A673 (cell line): ENCODE results near the gene BCL2L1. TPM values are rescaled to one million over a fixed set of nuclear protein-coding genes. Genes with fewer than 3 reads are reported as not detected.
A peak's percentile ranks its signal among the peaks of the same experiment; 100 is the strongest.
"Not testable (repeated sequence)": the region's sequence is repeated elsewhere in the genome, so short reads cannot be mapped to it uniquely, and the experiment has no call there.

Source experiments
- BruUV-seq: library from RNA; stranded (reverse); fragments of 400-500 nt; replicated peaks from 2 replicates; lab custom pipeline; 2021; lab: Mats Ljungman, UMichigan
- CTCF ChIA-PET: fragments of 300-600 bp; sonication (Branson Sonifier 250); formaldehyde crosslinking; loops from one replicate; lab custom pipeline; 2022; ENCODE audit warnings: antibody characterized with exemption; lab: Charles Lee
- POLR2A ChIA-PET: fragments of 300-600 bp; sonication (Branson Sonifier 250); formaldehyde crosslinking; loops from one replicate; lab custom pipeline; 2022; ENCODE audit warnings: antibody characterized with exemption; ENCODE audit not compliant: low non-redundant PET; lab: Charles Lee
- DNase-seq: peaks from one replicate; pipeline ENCODE4 v3.0.0-alpha.2; 2015; ENCODE audit warnings: low spot score
- H3K27ac ChIP-seq: fragments of 200-600 bp; sonication (generic); 2 replicates; pipeline ENCODE4 v1.5.1; 2016; ENCODE audit warnings: mixed run types, low read depth, mild to moderate bottlenecking, mixed read lengths, antibody characterized with exemption, low read length; ENCODE audit not compliant: poor library complexity, severe bottlenecking
- H3K27me3 ChIP-seq: fragments of 200-600 bp; sonication (generic); replicated peaks from 2 replicates; pipeline ENCODE4 v1.6.1; 2017; ENCODE audit warnings: mixed run types, low read depth, mild to moderate bottlenecking, mixed read lengths, antibody characterized with exemption, low read length; ENCODE audit not compliant: insufficient read depth, poor library complexity
- H3K36me3 ChIP-seq: fragments of 200-600 bp; sonication (generic); 2 replicates; pipeline ENCODE4 v1.6.1; 2016; ENCODE audit warnings: mixed run types, mild to moderate bottlenecking, mixed read lengths, antibody characterized with exemption, low read length; ENCODE audit not compliant: insufficient read depth, poor library complexity, severe bottlenecking
- H3K4me1 ChIP-seq: fragments of 200-600 bp; sonication (generic); 2 replicates; pipeline ENCODE4 v1.6.1; 2017; ENCODE audit warnings: mixed run types, mild to moderate bottlenecking, mixed read lengths, antibody characterized with exemption, low read length; ENCODE audit not compliant: insufficient read depth, poor library complexity, severe bottlenecking
- H3K4me3 ChIP-seq: fragments of 200-600 bp; sonication (generic); 2 replicates; pipeline ENCODE4 v1.5.1; 2016; ENCODE audit warnings: low read depth, mixed run types, mild to moderate bottlenecking, mixed read lengths, low read length; ENCODE audit not compliant: poor library complexity, severe bottlenecking
- H3K9me3 ChIP-seq: fragments of 200-600 bp; sonication (generic); 2 replicates; pipeline ENCODE4 v1.6.1; 2016; ENCODE audit warnings: mixed run types, low read depth, mild to moderate bottlenecking, mixed read lengths, antibody characterized with exemption, low read length; ENCODE audit not compliant: poor library complexity, severe bottlenecking
- EZH2 ChIP-seq: fragments of 200-600 bp; sonication (generic); IDR thresholded peaks from 2 replicates; pipeline ENCODE4 v1.6.1; 2017; ENCODE audit warnings: borderline replicate concordance, low read depth, mild to moderate bottlenecking, mixed read lengths, antibody characterized with exemption, low read length; ENCODE audit not compliant: poor library complexity, severe bottlenecking
- intact Hi-C: fragments of 100-400 bp; cut with micrococcal nuclease; formaldehyde crosslinking; loops from one replicate; pipeline ENCODE4 v1.10.0; 2022; ENCODE audit not compliant: unreplicated experiment
- total RNA-seq: library from RNA; stranded (reverse); gene quantifications from 2 replicates; pipeline ENCODE4 v1.2.3, GENCODE V29; 2021
- TF ChIP-seq, protein P1 (sequence below): fragments of 300-800, 200-600 bp; sonication (generic); conservative IDR thresholded peaks from 2 replicates; pipeline ENCODE4 v1.5.1; 2017; ENCODE audit warnings: low read depth, mild to moderate bottlenecking, antibody characterized with exemption, low read length, moderate library complexity, mixed read lengths

Gene BCL2L1
- total RNA-seq, 1 experiment from 2014 or later, result 47.8 TPM

DNA sequence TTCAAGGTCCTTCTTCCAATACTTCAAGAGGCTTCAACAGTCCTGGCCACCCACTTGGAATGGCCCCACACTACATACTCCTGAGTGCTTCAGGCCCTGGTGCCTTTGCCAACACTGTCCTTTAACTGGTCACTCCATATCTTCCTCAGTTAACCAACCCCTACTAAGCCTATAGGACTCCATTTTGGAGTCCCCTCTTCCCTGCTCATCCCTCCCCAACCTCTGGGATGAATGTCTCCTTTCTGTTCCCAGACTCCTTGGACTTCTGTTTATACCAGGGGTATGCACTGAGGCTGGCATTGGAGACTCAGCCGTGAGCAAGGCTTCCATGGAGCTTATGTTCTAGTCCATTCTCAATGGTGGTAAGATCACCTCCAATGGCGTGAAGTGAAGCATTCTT, 51.3 kb downstream of the BCL2L1 start:
- H3K9me3 ChIP-seq, result no peaks in the 10 kb centered on the region
- no peaks in the 10 kb centered on the region for H3K36me3 ChIP-seq
- no peak for DNase-seq
- no peak overlapping the region for H3K27ac ChIP-seq
- H3K4me1 ChIP-seq, result peaks cover 25% of the 10 kb centered on the region
- intact Hi-C loops, result no loop called here
- ChIA-PET POLR2A (no interaction called here), CTCF (interaction anchor here (0.6 to 1.0 kb wide), 3 partner anchors 10 to 58 kb away, joined by 4 to 8 read pairs (median 4); no protein-coding TSS in a partner anchor)
- BruUV-seq, result no TSS peak
- H3K27me3 ChIP-seq, result no peaks in the 10 kb centered on the region
- TF ChIP-seq EZH2, result no peak
- TF ChIP-seq, protein P1, sequence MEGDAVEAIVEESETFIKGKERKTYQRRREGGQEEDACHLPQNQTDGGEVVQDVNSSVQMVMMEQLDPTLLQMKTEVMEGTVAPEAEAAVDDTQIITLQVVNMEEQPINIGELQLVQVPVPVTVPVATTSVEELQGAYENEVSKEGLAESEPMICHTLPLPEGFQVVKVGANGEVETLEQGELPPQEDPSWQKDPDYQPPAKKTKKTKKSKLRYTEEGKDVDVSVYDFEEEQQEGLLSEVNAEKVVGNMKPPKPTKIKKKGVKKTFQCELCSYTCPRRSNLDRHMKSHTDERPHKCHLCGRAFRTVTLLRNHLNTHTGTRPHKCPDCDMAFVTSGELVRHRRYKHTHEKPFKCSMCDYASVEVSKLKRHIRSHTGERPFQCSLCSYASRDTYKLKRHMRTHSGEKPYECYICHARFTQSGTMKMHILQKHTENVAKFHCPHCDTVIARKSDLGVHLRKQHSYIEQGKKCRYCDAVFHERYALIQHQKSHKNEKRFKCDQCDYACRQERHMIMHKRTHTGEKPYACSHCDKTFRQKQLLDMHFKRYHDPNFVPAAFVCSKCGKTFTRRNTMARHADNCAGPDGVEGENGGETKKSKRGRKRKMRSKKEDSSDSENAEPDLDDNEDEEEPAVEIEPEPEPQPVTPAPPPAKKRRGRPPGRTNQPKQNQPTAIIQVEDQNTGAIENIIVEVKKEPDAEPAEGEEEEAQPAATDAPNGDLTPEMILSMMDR, result no peak
- H3K4me3 ChIP-seq, result no peak overlapping the region

DNA sequence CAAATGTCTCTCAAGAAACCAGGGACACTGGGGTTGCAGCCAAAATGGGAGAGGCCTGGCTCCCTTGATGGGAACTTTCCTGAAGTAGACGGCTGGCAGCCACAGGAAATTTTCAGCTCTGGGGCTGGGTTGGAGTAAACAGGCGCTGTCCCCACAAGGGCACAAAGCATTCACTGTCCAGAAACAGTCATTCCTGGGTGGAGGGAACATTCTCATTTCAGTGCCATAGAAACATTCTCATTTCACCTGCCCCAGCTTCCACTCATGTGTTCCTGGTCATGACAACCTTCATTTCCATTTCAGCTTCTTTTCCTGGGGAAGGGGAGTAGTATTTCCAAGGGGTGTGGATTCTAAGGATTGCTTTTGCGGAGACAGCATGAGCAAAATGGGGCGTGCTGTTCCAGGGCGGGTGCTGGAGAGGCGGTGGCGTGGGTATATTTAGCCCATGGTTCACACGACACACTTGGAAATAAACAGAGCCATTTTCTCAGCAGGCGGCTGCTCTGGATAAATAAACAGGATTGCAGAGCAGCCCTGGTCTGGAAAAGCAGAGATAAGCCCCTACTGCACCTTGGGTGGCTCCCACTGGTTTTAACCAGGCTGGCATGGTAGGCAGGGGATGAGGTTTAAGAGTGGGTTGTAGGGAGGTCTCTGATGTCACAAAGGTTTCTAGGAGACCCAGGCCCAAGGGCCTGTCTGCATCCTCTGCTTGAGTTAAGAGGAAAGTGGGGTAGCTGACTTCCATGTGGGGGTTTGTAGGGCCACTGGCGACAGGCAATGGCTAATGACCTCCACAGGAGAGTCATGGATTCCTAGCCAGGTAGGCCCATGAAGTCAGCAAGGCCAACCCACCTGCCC, 52.1 kb downstream of the BCL2L1 start:
- CTCF ChIA-PET, result interaction anchor here (0.6 to 1.0 kb wide), 3 partner anchors 9 to 20 kb away, joined by 4 to 6 read pairs (median 4); no protein-coding TSS in a partner anchor
- no peak for DNase-seq

DNA sequence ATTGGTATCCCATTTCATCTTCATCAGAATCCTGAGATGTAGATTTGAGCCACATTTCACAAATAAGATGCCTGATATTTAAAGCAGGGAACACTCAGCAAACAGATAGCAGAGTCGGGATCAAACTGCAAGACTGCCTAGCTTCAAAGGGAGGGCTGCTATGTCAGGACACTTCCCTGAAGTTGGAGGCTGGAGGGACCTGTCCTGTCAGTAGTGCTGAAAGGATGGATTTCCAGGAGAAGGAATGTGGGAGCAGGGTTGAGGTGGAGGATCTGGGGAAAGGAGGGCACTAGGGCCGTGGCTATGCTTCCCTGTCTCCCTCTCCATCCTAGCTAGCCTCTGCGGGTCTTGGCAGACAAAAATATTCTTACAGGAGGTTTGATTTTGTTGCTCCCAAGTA, 52.8 kb downstream of the BCL2L1 start:
- Histone ChIP-seq H3K27ac (peak overlapping the region; percentile 5), H3K4me1 (peaks cover 11% of the 10 kb centered on the region), H3K36me3 (peaks cover 9% of the 10 kb centered on the region), H3K9me3 (no peaks in the 10 kb centered on the region), H3K27me3 (no peaks in the 10 kb centered on the region), H3K4me3 (no peak overlapping the region)
- ChIA-PET CTCF (interaction anchor here (0.8 kb wide), 1 partner anchor 8 kb away, joined by 6 read pairs; no protein-coding TSS in a partner anchor), POLR2A (no interaction called here)
- DNase-seq, result no peak
- no TSS peak for BruUV-seq
- intact Hi-C loops, result no loop called here
- TF ChIP-seq EZH2, result no peak
- TF ChIP-seq, protein P1, result no peak

More for the DNA sequence above, 52.1 kb downstream of the BCL2L1 start:
- BruUV-seq, result no TSS peak
- Histone ChIP-seq H3K27me3 (no peaks in the 10 kb centered on the region), H3K4me3 (no peak overlapping the region), H3K36me3 (peaks cover 5% of the 10 kb centered on the region), H3K4me1 (peaks cover 18% of the 10 kb centered on the region), H3K27ac (no peak overlapping the region), H3K9me3 (no peaks in the 10 kb centered on the region)
- POLR2A ChIA-PET, result no interaction called here
- TF ChIP-seq, protein P1, result no peak
- TF ChIP-seq EZH2, result no peak
- intact Hi-C loops, result no loop called here

DNA sequence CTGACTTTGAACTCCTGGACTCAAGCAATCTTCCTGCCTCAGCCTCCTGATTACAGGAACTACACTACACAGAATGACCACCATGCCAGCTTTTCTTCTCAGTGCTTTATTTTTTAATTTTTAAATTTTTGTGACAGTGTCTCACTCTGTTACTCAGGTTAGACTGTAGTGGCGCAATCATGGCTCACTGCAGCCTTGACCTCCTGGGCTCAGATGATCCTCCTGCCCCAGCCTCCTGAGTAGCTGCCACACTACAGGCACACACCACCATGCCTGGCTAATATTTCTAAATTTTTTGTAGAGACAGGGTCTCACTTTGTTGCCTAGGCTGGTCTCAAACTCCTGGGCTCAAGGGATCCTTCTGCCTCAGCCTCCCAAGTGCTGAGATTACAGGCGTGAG, 53.7 kb downstream of the BCL2L1 start:
- H3K9me3 ChIP-seq, H3K4me1 ChIP-seq, DNase-seq, H3K4me3 ChIP-seq, intact Hi-C loops, H3K36me3 ChIP-seq, BruUV-seq, H3K27ac ChIP-seq, POLR2A ChIA-PET, H3K27me3 ChIP-seq, CTCF ChIA-PET: not testable (repeated sequence)
